Esophagus mucosa (tissue), 1 donor: Measurements from ENCODE around the gene MAP7D2. TPM values are rescaled to one million over a fixed set of nuclear protein-coding genes. Genes with fewer than 3 reads are reported as not detected.

Experiments
- ATAC-seq: fragments of 200-7000 bp; cut with Tn5 transposase; one replicate; pipeline ENCODE4 v1.9.1; 2020
- total RNA-seq: library from RNA; stranded (reverse); gene quantifications from one replicate; pipeline ENCODE4 v1.2.4, GENCODE V29; 2023
- donor health status: DM: yes; HTN: yes; CAD: no.

MAP7D2 gene
- total RNA-seq, 1 donor from 2014 or later: 0.56 TPM

- no peak for ATAC-seq
Observed at GRCh38 chrX:20038966-20039365, 77.7 kb downstream of the MAP7D2 start.

DNA sequence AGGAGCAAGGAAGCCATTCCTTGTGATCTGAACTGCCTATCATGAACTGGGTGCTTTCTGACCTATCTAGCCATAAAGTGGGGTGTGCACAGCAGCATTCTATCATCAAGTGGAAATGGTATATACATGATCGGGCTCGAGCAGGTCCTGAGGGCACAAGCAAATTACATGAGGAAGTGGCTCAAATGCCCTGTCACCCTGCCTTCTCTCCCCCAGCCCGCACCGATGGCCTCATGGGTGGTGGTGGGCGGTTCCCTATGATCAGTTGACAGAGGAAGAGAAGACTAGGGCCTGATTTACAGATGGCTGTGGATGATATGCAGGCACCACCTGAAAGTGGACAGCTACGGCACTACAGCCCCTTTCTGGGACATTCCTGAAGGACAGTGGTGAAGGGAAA lies 79.5 kb downstream of the MAP7D2 start:
- no peak for ATAC-seq

- ATAC-seq: no peak
Observed at GRCh38 chrX:20032201-20032600, 84.5 kb downstream of the MAP7D2 start.

- ATAC-seq: peak; percentile 55
Observed at GRCh38 chrX:20029728-20030127, 87.0 kb downstream of the MAP7D2 start.

DNA sequence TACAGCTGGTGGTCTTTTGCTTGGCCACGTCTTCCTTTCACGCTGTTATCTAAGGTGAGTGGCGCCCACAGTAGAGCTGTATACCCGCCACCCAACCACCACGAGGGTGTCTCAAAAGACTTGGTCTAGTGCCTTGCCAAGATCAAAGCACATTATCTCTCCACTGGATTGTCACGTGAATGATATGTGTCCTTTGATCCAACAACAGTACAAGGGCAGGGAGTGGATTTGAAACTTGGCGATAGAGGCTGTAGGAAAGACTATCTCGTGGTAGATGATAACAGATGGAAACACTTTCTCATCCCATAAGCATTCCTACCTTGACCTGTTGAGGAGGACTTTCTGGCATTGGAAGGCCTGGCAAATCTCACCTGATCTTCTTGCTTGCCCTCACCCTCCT lies 88.1 kb downstream of the MAP7D2 start:
- no peak for ATAC-seq

GRCh38 chrX:20026278-20026677 lies 90.4 kb downstream of the MAP7D2 start:
- no peak for ATAC-seq

- no peak for ATAC-seq
Observed at GRCh38 chrX:20019672-20020365, 96.9 kb downstream of the MAP7D2 start.

DNA sequence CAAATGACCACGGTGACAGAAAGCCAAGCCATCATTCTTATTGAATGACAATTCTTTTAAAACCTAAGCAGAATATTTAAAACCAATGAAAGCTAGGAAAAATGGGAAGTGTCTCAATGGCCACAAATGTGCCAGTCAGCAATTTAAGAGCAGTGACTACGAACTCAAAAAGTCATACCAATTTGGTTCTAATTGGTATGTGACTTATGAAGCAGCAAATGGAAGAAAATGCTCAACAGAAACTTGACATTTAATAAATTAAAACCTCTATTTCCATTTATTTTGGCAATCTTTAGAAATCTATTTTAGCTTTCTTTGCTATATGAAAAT lies 100.1 kb downstream of the MAP7D2 start:
- no peak for ATAC-seq

- ATAC-seq: no peak
Observed at GRCh38 chrX:20015945-20016615, 100.6 kb downstream of the MAP7D2 start.

GRCh38 chrX:20015422-20015821 lies 101.3 kb downstream of the MAP7D2 start:
- ATAC-seq: no peak

DNA sequence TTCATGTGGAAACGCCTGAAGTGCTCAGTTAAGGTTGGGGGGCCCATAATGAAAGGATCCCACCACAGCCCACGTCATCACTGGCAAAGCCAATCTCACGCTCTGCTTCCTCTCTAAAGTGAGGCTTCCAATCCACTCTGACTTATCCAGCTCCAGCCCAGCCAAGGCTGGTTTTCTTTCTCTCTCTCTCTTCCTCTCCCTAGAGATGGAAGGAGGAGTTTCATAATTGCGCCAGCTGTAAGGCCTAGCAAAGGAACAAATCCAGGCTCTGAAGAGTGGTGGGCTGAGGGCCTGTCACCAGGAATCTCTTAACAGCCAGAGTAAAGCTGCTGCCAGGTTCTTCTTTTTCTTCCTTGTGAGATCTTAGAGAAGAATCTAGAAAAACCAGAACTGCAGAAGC lies 105.1 kb downstream of the MAP7D2 start:
- ATAC-seq: no peak

DNA sequence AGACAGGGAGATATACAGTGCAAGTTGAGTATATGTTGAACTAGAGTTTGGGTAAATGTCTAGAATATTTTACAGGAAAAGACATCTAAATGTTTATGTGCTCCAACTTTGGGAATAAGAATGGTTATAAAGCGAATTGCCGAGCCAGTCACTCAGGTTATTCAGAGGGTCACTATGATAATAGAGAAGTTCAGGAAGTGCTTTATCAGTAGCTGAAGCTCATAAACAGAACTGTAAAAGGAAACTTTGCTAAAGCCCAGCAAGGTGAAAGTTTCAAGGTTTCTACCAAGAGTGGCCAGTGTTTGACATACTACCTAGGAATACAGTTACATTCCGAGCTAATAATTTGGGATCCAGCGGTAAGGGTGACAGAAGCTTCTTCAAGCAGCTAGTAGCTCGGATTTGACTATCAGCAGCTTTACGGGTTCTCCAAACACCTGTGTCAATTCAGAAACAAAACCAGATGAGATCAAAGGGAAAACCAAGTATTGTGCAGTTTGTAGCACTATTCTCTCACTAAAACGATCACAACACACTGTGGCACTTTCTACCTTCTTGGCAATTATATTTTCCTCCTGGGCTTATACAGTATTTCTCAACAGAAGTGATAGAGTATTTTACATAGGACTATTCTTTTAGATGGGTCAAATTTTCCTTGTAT lies 108.6 kb downstream of the MAP7D2 start:
- no peak for ATAC-seq

DNA sequence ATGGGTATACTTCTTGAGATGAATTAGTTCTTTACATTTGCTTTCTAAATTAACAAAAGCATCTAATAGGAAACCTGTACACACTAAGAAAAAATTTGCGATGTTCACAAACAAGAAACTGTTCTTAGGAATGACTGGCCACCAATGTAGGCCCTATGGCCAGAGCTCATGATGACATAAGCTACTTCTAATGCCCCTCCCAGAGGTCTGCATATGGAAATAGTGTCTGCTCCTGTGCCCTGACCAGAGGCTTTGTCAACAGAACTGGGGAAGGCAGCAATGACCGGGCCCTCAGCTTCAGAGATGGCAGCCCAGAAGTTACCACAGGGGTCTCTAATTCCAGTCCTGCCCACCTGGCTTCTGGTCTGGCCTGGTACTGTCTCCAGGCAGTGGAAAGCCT lies 110.8 kb downstream of the MAP7D2 start:
- no peak for ATAC-seq

- ATAC-seq: no peak
Observed at GRCh38 chrX:20001588-20001987, 115.1 kb downstream of the MAP7D2 start.

DNA sequence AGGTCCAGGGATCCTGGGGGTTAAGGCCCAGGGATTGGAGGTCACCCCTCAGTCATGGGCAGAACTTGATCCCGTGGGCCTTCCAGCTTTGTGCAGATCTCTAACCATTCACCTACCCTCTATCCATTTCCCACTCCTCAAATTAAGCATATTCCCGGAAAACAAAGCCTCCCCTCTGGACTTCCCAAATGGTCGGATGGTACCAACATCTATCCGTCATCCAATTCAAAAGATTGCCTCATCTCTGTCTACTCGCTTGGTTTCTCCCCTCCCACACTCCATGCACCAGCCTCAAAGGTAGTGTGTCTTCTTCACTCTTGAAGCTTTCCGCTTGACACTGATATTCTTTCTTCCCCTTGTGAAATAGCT lies 125.4 kb downstream of the MAP7D2 start:
- no peak for ATAC-seq

DNA sequence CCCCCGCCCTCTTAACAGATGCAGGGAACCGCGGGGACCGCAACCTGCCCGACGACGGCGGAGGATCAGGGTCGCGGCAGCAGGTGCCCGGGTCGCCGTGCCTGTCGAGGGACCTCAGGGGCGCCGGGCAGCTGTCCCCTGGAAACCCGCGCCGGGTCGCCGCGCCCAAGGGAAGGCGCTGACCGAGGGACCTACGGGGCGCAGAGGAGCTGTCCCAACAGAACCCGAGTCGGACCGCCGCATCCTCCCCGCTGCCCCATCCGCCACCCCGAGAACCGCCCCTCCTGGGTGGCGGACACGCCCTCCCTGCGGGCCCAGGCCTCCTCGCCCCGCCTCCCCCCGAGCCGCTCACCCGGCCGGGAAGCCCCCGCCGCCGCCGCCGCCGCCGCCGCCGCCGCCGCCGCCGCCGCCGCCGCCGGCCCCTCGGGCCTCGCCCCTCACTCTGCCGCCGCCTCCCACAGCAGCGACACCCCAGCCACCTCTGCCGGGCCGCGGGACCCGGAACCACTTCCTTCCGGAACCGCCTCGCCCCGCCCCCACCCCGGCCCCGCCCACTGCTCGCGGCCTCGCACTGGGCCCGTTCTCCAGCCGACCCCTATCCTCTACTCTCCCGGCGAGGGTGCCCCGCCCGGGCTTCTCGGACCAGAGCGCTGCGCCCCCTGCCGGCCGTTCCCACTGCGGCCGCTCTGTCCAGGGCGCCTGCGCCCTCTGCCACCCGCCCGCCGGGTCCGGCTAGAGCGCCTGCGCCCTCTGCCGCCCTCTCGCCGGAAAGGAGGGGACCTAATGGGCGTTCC lies 126.0 kb downstream of the MAP7D2 start, which contains the start of gene BCLAF3:
Gene BCLAF3 (minus strand): TSS at position 506 of the 794 bp plus-strand sequence. CDS start 20,797 bp downstream, outside the sequence.
- ATAC-seq: peak; percentile 100

DNA sequence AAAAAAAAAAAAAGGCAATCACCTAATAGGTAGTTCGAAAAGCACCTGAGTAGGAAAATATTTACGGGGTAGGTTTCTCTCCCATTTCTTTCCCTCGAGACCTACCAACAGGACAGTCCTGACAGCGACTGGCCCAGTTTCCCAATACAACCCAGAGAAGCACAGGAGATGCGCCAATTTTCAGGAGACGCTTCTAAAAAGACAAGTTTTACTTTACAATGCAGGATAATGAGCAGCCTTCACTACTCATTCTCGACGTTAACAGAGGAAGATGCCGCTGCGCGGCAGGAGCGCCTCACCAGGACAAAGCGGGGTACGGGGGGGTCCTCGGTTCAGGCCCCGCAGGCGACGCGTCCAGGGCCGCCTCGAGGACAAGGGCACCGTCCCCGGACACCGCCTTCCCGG lies 126.6 kb downstream of the MAP7D2 start:
- peak; percentile 20 for ATAC-seq

DNA sequence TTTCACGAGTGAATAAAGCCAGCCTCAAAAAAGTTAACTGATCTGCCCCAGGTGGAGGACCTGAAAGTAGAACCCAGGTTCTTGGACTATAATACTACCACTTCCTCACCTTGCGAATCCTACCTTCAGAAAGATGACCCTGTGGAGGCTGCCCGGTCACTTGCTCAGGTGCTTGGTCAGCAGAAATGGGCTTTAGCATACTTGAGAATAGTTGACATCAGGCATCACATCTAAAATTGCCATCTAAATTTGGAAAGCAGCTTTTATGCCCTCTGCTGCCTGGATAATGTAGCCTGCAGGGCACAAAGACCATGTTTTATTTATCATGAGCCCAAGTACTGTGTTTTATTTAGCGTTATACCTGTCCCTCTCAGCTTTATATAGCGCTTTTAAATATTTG lies 128.9 kb downstream of the MAP7D2 start:
- ATAC-seq: no peak

GRCh38 chrX:19986531-19986930 lies 130.2 kb downstream of the MAP7D2 start:
- no peak for ATAC-seq

GRCh38 chrX:19981947-19982346 lies 134.8 kb downstream of the MAP7D2 start:
- ATAC-seq: no peak

GRCh38 chrX:19975845-19976244 lies 140.9 kb downstream of the MAP7D2 start:
- ATAC-seq: no peak

DNA sequence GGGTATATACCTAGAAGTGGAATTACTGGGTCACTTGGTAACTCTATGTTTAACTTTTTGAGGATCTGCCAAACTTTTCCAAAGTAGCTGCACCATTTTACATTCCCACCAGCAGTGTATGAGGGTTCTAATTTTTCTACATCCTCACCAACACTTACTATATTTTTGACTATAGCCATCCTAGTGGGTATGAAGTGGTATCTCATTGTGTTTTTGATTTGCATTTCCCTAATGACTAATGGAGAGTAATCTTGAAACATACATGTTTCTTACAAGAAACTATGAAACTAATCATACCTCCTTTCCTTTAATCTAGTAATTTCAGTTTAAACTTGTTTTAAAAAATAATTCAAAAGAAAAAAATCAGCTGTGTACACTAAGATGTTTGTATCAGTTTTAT lies 143.7 kb downstream of the MAP7D2 start:
- no peak for ATAC-seq

- ATAC-seq: no peak
Observed at GRCh38 chrX:19968276-19968675, 148.4 kb downstream of the MAP7D2 start.
